ENCODE measurements around the gene RARB.

Gene RARB

DNA sequence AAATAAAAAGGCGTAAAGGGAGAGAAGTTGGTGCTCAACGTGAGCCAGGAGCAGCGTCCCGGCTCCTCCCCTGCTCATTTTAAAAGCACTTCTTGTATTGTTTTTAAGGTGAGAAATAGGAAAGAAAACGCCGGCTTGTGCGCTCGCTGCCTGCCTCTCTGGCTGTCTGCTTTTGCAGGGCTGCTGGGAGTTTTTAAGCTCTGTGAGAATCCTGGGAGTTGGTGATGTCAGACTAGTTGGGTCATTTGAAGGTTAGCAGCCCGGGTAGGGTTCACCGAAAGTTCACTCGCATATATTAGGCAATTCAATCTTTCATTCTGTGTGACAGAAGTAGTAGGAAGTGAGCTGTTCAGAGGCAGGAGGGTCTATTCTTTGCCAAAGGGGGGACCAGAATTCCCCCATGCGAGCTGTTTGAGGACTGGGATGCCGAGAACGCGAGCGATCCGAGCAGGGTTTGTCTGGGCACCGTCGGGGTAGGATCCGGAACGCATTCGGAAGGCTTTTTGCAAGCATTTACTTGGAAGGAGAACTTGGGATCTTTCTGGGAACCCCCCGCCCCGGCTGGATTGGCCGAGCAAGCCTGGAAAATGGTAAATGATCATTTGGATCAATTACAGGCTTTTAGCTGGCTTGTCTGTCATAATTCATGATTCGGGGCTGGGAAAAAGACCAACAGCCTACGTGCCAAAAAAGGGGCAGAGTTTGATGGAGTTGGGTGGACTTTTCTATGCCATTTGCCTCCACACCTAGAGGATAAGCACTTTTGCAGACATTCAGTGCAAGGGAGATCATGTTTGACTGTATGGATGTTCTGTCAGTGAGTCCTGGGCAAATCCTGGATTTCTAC lies at the start of gene RARB:
Gene RARB (plus strand): TSS at position 322 of the 847 bp plus-strand sequence. CDS start 469 bp downstream, at position 791.
- no peak for DNase-seq

DNA sequence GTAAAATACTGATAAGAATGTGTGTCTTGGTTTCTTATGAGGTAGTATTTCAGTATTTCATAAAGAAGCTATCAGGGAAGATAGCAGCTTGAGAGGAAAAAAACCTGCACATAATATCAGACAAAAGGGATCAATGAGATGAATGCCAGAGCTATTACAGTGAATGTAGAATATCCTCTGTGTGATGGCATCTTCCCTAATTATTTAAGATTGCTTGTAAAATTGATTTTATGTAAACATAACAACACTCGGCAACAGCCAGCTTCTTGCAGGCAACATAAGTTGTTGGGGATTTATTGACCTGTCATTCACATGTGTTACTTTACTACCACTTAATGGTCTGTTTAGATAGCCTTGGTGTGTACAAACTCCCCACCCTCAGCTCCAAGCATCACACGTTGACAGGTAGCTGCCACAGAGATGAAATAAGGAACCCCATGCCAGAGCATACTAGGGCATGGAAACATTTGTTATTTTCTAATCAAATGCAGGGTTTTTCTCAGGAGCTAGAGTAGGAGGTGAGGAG lies 49.2 kb upstream of the RARB start:
- no peak for DNase-seq

DNA sequence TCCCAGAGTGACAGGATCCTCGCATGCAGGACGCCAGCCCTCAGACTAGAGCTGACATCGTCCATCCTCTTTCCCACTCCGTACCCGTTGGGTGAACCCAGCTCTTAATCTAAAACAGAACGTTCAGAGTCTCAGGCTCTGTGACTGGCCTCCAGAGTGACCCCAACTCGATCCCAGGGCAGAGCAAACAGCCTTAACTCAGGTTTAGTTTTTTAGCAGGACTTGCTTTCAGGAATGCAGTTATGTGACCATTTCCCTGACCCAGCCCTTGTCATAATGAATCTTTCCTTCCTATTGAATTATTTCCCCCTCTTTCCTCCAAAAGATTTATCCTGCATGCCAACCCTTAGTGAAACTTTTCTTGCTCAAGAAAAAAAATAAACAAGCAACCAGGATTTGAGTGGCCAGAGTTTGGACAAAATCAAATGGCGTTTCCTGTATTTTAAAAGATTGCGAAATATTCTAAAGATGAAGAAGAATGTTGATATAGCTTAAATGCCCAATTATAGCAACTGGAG lies 47.8 kb upstream of the RARB start:
- DNase-seq = no peak

DNA sequence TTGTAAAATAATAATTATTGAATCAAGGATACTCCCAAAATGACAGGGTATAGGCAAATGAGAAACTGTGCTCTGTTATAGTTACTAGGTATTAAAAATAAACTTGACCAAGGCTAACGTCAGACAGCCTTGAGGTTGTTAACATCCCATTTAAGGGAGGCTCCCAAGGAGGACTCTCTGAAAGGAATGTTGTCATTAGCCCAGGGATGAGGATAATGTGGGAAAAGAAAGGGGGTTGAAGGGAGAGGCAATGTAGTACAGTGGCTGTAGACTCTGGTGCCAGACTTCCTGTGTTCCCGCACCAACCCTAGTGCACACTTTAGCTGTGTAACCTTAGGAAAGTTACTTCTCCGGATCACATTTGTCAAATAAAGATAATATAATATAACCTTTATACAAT lies 47.0 kb upstream of the RARB start:
- no peak for DNase-seq

DNA sequence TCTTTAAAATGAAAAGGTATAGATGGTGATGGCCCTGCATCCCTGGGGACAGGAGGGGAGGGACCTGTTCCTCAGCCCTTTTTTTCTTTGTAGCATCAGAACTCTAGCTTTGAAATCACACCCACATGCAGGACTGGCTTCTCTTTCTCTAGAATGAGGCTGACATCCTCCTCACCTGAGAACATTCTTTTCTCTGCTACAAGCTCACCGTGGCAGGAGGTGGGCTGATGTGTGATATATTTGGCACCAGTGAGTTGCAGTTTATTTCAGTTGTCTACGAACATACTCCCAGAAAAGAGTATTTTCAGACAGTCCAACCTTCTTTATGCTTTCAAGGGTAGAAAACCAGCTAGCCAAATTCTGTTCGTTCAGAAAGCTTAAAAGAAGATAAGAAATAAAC lies 43.6 kb upstream of the RARB start:
- DNase-seq = no peak

DNA sequence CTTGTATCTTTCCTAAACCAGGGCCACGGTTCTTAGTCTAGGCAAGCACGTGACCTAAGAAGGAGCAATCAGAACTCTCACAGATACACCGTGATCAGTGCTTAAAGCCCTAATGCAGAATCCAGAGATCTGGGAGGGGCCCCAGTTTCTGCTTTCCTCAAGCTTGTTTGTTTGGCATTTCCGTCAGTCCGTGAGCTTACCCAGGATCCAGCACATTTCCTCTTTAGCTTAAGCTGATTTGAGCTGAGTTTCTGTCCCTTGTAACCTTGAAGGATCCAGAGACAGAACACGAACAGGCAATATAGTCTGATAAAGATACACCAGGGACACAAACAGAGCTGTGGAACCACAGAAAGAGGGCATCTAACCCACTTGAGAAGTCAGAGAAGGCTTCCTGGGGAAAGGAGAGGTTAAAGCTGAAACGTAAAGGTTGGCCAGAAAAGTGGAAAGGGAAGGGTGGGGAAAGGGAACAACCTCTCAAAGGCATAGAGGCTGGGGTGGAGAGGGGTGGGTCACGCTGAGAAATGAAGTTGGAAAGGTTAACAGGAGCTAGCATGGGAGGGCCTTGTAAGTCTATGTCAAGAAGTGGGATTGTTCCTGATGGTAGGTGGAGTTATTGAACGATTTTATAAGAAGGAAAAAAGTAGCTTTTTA lies 42.1 kb upstream of the RARB start:
- DNase-seq = no peak

DNA sequence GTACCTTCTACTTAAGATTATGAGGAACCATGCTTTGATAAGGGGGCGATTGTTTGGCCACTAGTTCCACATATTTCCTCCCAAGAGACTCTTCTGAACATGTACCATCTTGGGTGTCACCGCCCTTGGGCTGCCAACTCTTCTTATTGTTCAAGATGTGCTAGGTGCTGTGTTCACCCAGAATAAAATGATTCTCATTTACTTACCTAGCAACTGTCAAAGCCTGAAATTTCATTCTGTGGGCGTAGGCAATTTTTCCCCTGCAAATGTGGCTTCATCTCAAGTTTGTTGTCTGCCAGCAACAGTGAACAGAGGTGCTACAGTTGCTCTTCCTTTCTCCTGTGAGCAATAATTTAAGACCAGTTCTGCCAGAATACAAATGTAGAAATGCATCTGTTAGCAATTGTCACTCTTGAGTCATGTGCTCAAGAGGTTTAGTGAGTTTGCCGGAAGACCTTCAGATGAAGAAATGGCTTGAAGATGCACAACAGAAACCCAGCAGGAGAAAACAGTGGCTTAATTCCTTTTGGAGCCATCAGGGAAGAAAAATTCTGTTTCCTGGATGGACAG lies 41.3 kb upstream of the RARB start:
- no peak for DNase-seq

DNA sequence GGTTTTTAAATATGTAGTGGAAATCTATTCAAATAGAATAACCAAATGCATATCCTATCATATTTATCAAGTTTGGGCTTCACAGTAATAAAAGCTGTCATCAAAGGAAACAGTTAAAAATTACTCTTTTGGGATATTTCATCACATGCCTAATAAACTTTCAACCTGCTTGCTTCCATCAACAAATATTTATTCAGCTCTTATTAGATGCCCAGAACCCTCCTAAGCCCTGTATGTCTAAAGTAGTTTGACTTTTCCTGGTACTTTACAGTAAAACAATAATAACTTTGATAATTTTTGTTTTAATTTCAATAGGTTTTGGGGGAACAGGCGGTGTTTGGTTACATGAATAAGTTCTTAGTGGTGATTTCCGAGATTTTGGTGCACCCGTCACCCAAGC lies 37.5 kb upstream of the RARB start:
- DNase-seq = no peak

DNA sequence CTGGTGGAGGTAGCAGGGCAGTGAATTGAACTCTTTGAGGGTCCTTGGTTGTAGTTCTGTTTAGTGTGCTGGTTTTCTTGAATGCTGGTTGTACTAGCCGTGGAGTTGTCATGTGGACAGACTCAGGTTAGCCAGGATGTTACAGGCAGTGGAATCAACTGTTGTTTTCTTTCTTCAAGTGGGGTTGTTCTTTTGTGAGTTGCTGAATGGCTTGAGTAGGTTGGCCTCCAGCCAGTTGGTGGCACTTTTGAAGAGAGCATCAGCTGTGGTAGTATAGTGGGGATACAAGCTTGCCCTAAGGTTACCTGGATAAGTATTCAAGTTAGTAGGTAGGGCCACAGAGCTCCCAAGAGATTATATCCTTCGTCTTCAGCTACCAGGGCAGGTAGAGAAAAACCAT lies 31.8 kb upstream of the RARB start:
- no peak for DNase-seq

DNA sequence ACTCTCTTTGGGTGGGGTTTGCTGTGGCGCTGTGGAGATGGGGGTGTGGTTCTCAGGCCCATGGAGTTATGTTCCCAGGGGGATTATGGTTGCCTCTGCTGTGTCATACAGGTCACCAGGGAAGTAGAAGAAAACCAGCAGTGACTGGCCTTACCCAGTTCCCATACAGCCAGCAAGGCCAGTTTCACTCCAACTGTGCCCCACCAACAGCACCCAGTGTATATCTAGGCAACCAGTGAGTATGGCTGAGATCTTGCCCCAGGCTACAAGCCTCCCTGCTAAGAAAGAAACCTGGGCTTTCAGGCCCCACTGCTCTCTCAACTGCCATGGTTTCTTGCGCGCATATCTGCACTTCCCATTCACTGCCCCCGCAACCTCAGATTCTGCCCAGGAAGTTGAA lies 31.4 kb upstream of the RARB start:
- no peak for DNase-seq

DNA sequence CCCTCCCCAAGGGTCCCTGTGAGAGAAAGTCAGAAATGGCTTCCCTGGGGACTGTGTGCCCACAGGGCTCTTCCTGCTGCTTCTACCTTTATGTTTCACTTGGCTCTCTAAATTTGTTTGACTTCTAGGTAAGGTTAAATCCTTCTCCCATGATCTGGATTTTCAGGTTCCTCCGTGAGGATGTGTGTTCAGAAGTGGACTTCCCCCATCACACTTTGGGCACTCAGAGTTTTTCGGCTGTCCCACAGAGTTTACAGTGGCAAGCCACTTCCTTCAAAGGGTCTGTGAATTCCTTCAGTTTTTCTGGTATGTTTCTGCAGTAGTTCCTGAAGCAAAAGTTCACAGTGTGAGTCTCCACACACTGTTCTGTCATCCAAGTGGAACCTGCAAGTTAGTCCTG lies 30.9 kb upstream of the RARB start:
- no peak for DNase-seq

DNA sequence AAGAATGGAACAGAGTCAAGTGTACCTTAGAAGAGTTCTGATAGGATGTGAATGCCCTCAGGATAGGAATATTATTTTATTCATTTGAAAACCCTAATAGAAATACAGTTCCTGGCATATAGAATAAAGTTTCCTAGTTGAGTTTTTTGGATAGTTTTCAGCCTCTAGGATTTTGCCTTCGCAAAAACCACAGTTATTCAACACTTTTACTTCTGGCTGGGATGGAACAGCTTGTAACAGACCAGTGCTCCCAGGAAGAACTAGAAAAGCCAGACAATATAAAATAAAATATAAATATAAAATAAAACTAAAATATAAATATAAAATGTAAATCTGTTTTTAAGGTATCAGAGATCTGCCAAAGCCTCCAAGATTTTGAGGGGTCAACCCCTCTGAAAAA lies 27.5 kb upstream of the RARB start:
- DNase-seq = no peak

DNA sequence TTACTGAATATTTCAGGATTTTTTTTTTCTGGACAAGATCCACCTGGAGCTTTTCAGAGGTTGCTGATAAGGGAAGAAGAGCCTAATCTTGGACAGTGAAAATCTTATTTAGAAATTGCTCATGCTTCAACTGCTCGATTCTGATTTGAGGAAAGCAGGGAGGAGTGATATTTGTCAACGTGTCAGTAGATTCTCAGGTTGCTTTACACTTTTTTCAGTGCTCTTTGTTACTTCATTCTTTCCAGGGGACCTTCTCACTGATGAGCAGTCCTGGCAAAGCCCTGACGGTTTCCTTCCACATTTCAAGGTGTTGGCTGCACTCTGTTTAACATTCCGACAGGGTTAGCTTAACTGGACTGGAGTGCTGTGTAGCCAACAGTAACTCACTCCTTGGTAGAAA lies 24.1 kb upstream of the RARB start:
- no peak for DNase-seq

DNA sequence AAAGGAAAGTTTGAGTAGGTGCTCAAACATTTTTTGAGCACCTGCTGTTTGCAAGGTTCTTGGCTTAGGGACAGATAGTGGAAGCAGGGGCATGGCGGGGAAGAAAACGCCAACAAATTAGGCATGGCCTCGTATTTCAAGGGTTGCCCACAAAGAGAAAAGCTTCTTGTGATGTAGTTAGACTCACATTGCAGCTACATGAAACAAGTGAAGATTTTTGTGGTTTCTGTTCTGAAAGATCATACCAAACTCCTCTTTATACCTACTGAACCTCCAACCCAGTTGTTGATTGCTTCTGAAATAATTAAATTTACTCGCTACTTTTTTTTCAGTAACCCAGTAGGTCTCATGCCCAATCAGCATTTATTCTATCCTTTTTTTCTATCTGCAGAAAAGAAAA lies 23.5 kb upstream of the RARB start:
- DNase-seq = no peak

DNA sequence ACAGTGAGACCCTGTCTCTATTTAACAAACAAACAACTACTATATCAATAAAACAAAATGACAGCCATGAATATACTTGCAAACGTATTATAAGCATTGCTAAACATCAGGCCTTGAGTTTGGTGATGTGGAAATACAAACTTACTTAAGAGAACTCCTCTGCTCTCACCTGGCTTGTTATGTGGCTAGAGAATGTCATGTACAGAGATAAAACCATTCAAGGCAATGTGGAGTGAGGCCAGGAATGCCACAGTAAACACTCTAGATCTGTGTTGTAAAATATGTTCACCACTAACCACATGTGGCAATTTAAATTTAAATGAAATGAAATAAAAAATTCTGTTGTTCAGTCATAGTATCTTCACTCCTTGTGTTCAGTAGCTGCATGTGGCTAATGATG lies 22.7 kb upstream of the RARB start:
- DNase-seq = no peak

DNA sequence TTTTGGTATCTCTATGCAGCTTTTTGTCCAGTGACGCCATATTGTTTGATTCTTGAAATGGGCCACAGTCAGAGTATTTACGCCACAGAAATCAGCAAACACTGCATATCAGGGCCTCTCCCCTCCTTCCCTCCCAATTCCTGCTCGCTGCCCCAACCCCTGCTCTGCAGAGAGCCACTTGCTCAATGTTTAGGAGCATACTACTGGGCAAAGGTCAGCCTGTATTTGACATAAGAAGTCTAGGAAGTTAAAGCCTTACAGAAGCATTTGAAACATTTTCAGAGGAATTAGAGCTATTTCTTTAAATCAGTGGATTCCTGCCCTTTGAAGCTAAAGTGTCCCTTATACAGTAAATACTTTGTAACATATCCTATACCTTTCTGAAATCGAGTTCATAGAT lies 17.4 kb upstream of the RARB start:
- DNase-seq = no peak

DNA sequence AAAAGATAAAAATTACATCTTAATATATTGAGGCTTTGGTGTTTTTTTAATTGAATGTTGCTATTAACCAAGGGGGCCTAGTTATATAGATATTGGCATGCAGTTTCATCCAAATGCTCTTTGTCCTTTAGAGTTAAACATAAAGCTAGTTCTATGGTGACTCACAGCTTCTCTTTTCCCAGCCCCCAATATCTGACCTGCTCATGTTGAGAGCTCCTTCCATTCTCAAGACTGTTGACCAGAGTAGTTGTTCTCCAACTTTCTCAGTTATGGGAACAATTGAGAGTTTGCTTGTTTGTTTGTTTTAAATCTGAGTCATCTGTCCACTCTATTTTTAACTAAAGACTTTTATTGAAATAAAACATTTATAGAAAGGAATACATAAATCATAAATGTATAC lies 15.8 kb upstream of the RARB start:
- no peak for DNase-seq

DNA sequence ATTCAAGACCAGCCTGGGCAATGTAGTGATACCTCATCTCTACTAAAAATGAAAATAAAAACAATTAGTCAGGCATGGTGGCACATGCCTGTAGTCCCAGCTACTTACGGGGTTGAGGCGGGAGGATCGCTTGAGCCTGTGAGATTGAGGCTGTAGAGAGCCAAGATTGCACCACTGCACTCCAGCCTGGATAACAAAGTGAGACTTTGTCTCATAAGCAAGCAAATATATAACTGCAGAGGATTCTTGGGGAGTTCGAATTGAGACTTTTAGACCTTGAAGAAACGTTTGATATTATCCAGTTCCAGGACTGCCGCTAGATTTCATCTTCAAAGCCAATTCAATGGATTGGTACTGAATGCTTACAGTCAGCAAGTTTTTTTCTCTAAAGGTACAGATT lies 11.9 kb upstream of the RARB start:
- no peak for DNase-seq

DNA sequence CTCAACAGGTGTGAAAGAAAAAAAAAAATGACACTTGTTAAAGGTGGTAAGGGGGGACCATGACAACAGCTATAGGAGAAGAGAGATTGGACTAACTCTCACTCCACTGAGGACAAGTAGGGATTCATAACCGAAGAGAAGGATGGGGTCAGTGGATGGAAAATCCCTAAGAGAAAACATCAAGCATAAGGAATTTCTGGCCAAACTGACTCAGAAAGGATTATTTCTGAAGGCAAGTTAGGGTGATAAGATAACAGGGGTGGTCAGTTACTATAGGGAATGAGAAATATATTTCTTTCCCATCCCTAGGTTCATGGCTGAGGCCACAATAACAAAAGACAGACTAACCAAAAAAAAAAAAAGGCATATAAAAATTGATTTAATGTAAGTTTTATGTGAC lies 9.5 kb upstream of the RARB start:
- DNase-seq = no peak

DNA sequence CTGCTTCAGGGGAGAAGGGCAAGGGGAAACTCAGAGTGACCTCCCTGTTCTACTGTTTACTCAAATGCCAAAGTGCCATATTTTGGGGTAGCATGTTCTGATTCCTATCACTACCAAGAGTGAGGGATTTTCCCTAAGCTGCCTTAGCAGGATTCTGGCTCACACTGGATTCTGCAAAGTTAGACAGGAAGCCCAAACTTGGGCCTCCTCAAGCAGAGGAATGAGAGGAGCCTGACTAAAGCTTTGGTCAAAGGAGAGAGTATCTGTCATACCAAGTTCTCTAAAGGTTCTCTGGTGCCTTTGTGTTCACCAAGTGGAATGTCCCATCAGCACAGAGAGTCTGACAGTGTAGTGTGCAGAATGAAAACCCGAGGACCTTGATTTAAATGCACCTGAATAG lies 8.8 kb upstream of the RARB start:
- DNase-seq = no peak

DNA sequence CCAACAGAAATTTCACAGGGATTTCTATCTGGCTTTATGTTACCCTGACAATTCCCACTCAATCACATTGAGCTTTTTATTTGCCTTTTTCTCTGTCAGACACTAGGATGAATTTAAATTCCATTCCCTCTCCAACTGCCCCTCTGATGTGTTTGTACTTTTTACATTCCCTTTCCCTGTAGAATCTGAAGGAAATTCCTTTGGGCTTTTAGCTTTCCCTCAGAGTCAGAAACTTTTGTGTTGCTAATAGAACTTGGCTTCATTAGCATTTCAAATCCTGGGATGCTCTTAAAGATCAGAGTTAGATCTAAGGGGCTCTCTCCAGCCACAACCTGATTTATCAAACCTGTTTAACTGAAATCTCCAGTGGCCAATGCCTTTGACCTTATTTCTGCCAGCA lies 7.9 kb upstream of the RARB start:
- no peak for DNase-seq

DNA sequence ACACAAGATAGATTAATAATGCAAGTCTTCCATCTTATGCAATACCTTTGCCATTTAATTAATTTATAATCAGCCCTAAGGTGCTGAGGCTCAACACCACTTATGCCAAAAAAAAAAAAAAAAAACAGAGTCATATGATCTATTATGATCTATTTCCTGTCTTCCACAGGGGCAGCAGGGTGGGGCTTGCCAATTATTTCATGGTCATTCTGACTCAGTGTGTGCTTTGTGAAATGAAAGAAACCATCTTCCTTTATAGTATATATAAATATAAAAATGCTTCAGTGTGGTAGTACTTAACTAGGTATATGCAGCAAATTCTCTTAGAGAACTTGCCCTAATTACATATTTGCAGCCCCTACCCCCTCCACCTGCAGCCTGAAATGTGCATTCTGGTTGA lies 7.2 kb upstream of the RARB start:
- no peak for DNase-seq

DNA sequence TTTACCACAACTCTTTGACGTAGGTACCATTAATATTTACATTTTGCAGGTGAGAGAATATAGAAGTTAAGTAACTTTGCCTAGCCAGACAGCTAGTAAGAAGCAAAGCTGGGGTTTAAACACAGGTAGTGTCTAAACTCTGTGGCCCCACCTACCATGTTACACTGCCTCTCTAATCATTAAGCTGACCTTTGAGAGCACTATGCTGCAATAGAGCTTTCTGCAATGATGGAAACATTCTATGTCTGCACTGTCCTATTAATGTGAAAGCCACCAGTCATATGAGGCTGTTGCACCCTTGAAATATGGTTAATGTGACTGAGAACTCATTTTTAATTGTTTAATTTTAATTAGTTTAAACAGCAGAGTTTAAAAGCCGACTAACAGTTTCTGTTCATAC lies 6.3 kb upstream of the RARB start:
- no peak for DNase-seq

All from DMS 273 treated with DMSO at 0.1 percent for 48 hours (cell line).